Femur (tissue), 1 donor: Measurements from ENCODE around the gene VPS29.
"Not testable (repeated sequence)": the region's sequence is repeated elsewhere in the genome, so short reads cannot be mapped to it uniquely, and the experiment has no call there.

Experiments used
- DNase-seq: peaks from one replicate; pipeline ENCODE4 v3.0.0-alpha.2; 2017

VPS29 gene

DNA sequence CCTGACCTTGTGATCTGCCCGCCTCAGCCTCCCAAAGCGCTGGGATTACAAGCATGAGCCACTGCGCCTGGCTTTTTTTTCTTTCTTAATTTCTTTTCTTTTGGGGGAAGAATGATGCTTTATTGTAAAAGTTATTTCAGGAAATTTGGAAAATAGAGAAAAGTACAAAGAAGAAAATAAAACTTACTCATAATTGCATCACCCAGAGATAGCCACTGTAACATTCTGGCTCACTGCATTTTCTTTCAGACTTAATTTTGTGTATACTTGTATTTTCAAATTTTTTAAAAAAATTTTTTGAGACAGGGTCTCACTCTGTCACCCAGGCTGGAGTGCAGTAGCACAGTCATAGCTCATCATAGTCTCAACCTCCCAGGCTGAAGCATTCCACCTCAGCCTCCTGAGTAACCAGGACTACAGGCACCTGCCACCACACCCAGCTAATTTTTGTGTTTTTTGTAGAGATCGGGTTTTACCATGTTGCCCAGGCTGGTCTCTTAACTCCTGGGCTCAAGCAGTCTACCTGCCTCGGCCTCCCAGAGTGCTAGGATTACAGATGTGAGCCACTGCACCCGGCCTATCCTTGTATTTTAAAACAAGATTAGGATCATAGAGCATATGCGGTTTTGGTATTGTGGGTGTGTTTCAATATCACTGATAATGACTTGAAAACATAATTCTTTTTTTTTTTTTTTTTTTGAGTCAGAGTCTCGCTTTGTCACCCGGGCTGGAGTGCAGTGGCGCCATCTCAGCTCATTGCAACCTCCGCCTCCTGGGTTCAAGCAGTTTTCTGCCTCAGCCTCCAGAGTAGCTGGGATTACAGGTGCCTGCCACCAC, 19.2 kb upstream of the VPS29 start:
- DNase-seq: not testable (repeated sequence)

DNA sequence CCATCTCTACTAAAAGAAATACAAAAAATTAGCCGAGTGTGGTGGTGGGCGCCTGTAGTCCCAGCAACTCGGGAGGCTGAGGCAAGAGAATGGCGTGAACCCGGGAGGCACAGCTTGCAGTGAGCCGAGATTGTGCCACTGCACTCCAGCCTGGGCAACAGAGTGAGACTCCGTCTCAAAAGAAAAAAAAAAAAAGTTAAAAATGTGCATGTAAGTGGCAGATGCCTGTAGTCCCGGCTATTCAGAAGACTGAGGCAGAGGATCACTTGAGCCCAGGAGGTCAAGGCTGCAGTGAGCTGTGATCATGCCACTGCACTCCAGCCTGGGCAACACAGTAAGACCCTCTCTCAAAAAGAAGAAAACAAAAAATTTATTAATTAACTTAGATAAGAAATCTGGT, 16.1 kb upstream of the VPS29 start:
- not testable (repeated sequence) for DNase-seq

DNA sequence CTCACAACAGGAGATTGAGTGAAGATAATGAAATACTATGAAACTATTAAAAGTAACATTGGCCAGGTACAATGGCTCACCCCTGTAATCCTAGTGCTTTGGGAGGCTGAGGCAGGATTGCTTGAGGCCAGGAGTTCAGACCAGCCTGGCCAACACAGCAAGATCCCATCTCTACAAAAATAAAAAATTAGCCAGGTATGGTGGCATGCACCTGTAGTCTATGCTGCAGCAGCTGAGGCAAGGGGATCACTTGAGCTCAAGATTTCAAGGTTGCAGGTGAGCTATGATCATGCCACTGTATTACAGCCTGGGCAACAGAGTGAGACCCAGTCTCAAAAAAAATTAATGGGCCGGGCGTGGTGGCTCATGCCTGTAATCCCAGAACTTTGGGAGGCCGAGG, 15.1 kb upstream of the VPS29 start:
- DNase-seq: no peak

DNA sequence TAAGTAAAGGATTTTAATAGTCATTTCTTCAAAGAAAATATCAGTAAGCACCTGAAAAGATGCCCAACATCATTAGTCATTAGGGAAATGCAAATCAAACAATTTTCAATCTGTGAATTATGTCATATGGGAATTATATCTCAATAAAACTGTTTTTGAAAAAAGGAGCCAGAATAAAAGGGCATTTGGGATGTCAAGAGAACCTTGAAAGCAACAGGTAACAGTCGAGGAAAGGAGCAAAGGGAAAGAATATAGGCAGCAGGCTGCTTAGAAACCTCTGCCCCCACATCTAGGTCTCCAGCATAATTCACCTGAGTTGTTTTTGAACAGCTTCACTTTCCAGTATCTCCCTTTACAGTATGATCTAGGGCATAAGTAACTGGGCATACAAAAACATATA, 12.5 kb upstream of the VPS29 start:
- no peak for DNase-seq

DNA sequence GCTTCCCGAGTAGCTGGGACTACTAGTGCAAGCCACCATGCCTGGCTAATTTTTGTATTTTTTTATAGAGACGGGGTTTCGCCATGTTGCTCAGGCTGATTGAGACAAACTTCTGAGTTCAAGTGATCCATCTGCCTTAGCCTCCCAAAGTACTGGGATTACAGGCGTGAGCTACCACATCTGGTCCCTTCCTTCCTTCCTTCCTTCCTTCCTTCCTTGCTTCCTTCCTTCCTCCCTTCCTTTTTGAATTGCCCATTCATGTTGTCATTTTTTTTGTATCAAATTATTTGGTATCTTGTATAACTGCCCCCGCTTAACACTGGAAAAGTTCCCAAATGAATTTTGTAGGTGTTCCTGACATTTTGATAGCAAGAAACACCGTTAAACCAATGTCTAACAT, 11.9 kb upstream of the VPS29 start:
- DNase-seq: no peak

DNA sequence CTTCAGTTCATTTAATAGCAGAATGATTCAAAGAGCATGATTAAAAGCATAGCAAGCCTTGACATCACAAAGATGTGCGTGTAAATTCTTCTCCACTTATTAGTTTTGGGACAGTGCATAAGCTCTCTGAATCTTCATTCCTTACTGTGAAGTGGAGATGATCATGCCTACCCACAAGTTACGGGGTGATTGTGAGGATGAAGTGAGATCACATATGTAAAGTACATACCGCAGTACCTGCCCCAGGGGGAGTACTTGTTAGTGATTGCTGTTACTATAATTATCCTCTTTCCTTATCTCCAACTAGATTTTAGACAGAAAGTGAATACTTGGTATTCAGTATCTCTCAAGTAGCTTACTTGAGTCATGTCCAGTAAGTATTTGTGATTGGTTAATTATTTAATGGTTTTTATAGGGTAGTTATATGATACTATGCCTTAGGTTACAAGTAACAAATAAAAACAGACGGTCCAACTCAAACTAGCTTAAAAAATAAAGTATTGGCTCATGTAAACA, 6.2 kb upstream of the VPS29 start:
- DNase-seq: no peak

DNA sequence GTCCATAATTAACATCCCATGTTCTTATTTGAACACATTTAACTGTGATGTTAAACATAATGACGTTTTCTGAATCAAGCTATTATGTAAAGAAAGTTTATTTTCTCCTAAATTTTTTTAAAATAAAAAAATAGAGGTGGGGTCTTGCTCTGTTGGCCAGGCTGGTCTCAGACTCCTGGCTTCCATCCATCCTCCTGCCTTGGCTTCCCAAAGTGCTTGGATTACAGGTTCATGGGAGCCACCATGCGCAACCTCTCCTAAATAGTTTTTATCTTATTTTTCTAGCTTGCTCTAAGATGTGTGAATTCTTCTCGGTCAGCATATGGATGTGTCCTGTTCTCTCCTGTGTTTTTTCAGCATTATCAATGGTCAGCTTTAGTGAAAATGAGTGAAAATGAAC, 3.4 kb upstream of the VPS29 start:
- DNase-seq: no peak

DNA sequence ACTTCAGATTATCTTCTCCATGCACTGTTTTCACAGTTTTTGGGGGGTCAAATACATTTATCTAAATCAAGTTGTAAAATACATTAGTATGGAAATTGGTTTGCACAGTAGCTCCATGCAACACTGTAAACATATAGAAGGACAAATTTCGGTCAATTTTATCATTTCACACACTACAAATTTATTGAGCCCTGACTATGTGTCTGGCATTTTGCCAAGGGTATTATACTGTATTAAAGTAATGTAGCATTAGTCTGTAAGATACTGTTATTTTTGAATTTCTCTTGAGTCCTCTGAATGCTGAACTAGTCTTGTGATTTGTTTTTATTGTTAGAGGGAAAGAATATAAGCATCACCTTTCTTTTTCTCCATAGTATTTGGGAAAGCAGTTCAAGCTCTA, 1.5 kb upstream of the VPS29 start:
- no peak for DNase-seq

DNA sequence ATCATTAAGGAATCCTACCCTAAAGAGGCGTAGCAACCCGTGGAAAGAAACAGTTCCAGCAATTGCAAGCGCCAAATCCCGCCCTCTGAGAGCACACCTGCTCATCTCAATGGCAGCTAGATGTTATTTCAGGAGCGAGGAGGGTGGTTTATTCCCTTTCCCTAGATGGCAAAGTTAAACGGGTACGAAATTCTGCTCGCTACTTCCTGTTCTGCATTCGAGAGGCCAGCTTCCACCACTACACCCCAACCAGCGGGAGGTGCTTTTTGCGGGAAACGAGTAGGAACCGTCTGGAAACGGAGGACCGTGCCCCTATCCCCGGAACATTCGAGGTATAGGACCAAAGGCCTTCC, 536 bp downstream of the VPS29 start:
- no peak for DNase-seq

DNA sequence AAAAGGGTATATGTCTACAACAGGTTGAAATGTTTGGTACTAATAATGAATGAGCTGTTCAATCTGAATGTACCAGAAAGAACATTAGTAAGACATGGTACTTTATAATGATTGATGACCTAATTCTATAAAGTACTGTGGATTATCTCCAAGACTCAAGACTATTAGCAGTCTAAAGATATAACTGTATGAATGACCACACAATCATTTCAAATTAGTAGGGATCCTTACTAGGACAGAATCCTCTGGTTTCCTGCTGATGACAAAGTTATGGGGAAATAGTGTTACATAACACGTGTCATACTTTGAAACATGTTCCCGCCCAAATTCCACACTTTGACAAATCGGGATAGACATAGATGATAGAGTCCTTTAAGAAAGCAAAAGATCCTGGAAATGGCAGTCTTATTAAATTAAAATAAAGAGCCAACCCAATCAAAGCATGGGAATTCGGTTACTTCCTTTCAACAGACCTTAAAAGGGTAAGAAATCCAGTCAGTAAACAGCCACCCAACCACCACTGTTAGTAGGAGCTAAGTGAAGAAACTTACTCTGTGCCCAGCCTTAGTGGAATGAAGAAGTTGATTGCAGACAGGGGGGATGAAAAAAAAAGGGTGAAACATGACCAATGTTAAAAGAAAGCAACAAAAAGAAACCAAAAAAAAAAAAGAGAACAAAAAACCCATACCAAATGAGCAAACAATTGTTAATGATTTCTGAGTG, 2.8 kb downstream of the VPS29 start:
- no peak for DNase-seq

DNA sequence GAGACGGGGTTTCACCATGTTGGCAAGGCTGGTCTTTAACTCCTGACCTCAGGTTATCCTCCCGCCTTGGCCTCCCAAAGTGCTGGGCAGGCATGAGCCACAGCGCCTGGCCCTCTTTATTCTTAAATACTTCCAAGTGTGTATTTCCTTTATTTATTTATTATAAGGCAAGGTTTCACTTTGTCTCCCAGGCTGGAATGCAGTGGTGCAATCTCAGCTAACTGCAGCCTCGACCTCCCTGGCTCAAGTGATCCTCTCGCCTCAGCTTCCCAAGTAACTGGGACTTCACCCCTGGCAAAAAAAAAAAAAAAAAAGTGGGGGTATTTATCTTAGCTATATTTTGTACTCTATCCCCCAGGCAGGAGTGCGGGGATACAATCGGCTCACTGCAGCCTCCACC, 26.5 kb downstream of the VPS29 start:
- no peak for DNase-seq

DNA sequence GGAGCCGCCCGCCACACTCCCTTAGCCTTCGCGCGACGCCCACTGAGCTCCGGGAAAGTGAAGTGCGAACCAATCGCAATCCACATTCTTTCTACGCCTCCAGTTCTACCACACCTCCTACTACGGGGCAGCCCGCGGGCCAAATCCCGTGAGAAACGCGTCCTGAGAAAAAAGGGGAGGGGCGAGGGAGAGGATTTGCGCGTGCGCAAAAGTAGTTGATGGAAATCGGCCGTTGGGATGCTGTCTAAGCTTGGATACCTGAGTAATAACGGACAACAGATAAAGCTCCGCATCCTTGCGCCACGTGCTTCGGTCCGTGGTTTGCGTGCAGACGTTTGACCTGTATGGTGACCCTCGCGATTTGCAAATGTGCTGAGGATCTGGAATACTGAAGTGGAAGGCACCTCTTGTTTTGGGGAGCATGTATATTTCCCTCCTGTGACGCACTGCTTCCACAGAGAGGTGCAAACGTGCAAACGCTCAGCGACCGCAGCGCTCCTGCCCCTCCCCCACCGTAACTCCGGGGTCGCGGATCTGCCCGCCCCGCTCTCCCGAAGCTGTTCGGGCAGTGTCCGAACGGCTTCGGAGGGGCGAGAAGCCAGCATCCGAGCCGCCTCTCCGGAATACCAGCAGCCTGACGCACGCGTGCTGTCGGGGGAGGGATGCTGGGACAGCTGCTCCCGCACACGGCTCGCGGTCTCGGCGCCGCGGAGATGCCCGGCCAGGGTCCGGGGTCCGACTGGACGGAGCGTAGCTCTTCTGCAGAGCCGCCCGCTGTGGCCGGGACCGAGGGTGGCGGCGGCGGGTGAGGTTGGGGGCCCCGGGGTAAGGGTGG, 33.5 kb downstream of the VPS29 start, which contains the start of the genes FAM216A and GPN3:
FAM216A (plus strand) TSS at position 632 of the 835 bp plus-strand sequence; CDS start at position 663, 31 bp downstream.
GPN3 (minus strand) TSS at position 44 of the 835 bp plus-strand sequence. CDS start 54 bp downstream, outside the sequence.
- DNase-seq: peak; percentile 98

DNA sequence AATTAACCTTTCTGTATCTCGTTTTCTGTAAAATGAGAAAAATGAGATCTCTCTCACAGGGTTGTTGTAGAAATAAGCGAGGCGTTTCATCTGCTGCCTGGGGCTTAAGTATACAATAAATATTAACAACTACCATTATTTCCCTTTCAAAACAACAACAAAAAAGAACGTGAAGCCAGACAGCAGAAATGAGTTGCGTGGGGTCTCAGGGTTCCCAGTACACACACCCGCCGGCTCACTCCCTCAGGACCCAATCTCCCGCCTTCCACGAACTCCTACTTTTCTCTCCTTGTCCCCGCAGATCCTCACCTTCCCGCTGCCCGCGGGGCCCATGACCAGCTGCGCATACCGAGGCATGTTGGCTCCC, 34.1 kb downstream of the VPS29 start:
- DNase-seq: no peak

DNA sequence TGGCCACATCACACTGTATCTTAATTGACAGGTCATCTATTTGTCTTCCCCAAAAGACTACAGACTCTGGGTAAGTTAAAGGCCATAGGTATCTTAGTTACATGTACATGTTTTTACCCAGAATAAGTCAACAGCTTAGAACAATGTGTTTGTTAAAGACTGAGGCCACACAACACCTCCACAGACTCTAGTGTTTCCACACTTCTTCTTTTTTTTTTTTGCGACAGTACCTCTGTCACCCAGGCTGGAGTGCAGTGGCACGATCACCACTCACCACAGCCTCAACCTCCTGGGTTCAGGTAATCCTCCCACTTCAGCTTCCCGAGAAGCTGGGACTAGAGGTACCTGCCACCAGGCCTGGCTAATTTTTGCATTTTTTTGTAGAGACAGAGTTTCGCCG, 35.1 kb downstream of the VPS29 start:
- DNase-seq: no peak

DNA sequence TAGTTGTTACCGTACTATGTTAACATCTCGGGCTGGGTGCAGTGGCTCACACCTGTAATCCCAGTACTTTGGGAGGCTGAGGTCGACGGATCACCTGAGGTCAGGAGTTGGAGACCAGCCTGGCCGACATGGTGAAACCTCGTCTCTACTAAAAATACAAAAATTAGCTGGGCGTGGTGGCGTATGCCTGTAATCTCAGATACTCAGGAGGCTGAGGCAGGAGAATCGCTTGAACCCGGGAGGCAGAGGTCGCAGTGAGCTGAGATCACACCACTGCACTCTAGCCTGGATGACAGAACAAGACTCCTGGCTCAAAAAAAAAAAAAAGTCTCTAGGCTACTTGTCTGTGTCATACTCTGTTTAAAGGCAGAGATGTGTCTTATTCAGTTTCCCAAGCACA, 36.1 kb downstream of the VPS29 start:
- DNase-seq: not testable (repeated sequence)

DNA sequence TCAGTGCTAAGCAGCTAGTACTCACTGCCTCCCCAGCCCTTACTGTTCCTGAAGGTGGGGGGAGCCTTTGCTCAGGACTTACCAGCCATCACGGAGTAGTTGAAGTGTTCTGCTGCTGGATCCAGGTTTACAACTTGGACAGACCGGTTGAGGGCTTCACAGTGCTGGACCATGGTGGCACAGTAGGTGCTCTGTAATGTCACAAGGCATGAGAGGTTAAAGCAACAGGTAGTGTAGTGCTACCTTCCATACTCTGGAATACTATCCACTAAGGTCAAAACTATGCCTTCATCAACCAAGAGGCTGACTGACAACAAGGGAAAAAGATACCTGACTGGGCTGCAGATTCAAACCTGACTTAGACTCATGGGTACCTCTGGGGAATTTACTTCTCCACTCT, 36.9 kb downstream of the VPS29 start:
- DNase-seq: no peak

DNA sequence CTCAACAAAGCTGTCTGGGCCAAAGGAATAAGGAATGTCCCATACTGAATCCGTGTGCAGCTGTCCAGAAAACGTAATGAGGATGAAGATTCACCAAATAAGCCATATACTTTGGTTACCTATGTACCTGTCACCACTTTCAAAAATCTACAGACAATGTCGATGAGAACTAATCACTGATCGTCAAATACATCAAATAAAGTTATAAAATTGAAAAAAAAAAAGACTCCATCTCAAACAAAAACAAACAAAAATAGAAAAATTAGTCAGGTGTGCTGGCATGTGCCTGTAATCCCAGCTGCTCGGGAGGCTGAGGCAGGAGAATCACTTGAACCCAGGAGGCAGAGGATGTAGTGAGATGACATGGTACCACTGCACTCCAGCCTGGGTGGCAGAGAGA, 40.7 kb downstream of the VPS29 start:
- DNase-seq: not testable (repeated sequence)

DNA sequence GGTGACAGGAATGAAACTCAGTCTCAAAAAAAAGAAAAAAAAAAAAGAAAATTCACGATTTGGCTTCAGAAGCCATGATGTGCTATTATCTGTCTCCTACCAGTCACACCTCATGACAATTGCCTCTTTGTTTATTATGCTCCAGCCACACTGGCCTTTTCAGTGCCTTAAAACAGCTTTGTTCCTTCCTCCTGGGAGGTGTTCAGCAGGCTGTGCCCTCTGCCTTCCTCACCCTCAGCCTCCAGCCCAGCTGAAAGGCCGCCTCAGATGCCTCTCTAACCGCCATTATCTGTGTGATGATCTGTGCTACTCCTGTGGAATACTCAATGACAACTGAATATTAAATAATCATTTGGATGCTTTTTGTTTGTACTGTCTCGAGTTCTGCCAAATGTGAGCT, 43.2 kb downstream of the VPS29 start:
- no peak for DNase-seq

DNA sequence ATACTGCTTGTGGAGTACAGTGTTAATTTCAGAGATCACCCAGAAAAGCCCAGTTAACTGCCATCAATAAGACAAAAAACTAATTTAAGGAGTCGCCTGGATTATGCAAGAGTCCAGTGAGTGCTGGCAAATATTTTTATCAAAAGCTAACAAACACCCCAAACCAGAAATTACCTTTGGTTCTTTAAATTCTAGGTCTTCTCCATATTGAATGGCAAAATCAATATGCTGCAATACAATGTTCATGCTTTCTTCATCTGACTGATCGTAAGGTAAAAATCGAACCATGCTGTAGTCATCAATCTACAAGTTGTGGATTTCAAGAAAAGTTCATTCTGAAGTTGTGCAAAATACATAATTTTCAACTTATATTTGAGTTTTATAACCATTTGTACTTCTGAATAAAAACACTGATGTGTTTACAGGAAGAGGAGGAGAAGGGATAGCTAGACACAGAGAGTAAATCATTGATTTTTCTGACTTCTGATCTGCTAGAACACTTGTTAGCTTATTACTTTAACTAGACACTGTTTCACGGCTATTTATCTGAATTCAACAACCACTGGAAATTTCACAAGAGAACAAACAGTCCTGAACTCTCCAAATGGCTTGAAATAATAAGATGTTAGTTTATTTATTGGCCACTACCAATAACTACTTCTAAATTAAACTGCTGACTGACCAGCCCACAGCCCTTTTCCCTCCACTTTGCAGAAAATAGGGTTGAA, 48.2 kb downstream of the VPS29 start:
- no peak for DNase-seq

DNA sequence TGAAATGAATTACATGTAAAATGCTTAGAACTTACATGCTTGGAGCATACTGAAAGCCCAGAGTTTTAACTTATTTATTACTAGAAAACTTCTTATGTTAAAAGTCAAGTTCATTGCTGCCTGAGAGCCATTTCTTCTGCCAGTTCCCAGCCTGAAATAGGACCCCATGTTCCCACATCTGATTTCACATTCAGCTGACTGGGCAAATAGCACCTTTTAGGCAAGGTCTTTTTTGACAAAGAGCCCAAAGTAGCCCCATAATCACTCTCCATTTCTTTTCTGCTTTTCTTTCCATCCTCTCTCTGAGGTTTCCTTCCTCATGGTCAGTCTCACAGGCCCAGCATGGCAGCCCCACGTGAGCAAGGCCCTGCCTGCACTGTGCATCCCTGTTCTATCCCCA, 50.6 kb downstream of the VPS29 start:
- DNase-seq: no peak

DNA sequence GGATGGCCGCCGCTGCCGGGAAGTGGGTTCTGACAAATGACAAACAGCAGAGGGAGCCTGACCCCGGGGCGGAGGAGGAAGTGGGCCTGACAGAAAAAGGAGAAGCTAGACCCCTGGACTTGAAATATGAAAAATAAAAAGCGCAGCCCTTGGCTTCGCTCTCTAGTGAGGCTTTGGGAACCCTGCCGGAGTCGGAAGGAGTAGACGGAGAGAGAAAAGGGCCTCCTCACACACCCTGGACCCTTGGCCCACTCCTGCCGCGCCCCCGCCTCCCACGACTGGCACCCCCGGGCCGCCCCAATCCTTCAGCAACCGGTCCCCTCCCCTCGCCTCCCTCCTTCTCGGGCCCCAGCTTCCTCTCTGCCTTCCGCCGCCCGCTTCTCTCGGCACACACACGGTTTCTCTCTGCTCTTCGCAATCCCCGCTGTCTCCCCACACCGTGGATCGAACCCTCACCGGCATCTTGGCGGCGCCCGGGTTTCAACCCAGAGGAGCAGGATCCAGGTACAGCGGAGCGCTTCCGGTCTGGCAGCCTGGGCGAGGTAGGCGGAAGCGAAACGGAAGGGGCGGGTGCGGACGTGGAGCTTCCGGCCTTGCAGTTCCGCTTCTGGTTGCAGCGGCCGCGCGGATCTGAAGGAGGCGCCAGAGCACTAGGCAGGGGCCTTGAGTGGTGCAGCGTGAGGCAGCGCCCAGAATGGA, 52.0 kb downstream of the VPS29 start, which contains the start of gene ARPC3:
ARPC3 (minus strand) TSS at position 539 of the 699 bp plus-strand sequence; CDS start at position 462, 77 bp downstream.
- peak; percentile 97 for DNase-seq

DNA sequence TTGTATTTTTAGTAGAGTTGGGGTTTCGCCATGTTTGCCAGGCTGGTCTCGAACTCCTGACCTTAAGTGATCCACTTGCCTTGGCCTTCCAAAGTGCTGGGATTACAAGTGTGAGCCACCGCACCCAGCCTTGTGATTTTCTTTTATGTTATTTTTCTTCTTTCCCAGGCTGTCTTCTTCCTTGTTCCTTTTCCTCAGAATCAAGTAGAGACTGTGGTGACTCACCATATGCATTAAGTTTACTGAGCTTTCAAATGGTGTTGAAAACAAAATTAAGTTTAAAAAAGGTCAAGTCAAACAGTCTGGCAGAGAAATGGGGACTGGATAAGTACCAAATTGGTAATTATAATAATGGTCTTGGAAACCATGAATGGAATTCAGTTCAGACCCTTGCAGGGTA, 57.5 kb downstream of the VPS29 start:
- DNase-seq: no peak
